Measurements from ENCODE around the gene CATSPERE. TPM values are rescaled to one million over a fixed set of nuclear protein-coding genes. Genes with fewer than 3 reads are reported as not detected.

The CATSPERE gene
- total RNA-seq, 2 experiments from 2014 or later, result 0.25 to 0.27 TPM

DNA sequence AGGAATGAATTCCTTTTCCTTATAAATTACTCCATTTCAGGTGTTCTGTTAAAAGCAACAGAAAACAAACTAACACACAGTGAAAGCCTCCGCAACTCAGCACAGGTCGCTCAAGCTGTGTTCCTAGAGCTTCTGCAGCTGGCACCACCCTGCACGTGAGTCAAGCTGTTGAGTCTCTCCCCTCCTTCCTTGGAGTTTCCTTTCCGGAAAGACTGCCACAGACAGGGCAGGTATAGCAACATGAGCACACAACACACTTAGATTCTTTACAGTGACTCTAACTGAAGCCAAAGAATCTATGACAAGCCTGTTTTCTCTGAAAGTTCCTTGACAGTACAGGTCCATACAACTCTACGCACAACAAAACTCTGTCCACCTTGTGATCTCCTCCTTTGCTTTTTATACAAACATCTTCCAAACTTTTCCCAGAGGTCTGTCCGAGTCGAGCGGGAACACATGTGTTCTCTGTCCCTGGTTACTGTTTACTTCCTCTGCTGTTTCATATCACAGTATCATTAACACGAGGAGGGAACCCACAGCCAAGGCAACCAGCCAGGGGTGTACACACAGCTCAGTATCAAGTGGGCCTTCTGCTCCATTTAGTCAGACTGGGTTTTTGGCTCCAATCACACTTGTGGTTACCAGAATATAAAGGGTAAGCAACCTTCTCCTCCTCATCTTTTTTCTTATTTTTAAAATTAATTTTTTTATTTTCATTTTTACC is 153.2 kb downstream of the CATSPERE start:
- ChIA-PET POLR2A (no interaction called here), CTCF (interaction anchor here (0.7 kb wide), 1 partner anchor 273 kb away, joined by 3 read pairs; no protein-coding TSS in a partner anchor)

DNA sequence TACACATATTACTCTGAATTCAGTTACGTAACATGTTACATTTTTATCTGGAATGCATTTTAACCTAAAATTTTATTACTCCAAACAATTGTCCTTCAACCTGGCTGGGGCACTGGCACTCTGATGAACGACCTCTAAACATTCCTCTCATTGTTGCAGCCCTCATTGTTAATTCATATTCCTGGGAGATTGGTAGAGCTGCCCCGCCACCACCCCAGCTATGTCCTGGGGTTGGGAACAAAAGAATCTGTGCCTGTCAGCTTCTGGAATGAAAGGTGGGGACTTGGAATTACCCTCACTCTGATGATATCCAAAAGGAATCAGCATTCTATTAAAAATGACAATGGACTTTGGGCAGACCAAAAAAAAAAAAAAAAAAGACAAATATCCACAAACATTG is 153.8 kb downstream of the CATSPERE start:
- ChIA-PET POLR2A (no interaction called here), CTCF (interaction anchor here (0.7 kb wide), 2 partner anchors 273 to 372 kb away, joined by 3 read pairs; no protein-coding TSS in a partner anchor)

DNA sequence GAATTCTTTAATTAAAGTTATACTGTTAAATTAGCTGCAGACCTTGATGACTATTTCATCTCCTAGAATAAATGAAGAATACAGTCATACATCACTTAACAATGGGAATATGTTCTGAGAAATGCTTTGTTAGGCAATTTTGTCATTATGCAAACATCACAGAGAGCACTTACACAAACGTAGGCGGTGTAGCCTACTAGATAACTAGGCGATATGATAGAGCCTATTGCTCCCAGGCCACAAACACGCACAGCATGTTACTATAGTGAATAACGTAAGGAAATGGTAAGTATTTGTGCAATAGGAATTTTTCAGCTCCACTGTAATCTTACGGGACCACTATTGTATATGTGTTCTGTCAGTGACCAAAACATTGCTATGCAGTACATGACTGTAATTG is 154.2 kb downstream of the CATSPERE start:
- ChIA-PET CTCF (interaction anchor here (0.7 kb wide), 2 partner anchors 274 to 372 kb away, joined by 3 read pairs; no protein-coding TSS in a partner anchor), POLR2A (no interaction called here)

DNA sequence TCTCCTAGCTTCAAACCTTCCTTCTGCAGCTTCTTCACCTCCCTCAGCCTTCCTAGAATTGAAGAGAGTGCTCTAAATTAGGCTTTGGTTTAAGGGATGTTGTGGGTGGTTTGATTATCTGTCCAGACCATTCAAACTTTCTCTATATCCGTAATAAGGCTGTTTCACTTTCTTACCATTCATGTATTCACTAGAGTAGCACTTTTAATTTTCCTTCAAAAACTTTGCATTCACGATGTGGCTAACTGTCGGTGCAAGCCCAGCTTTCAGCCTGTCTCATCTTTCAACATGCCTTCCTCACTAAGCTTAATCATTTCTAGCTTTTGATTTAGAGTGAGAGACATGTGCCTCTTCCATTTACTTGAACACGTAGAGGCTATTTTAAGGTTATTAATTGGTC is 165.6 kb downstream of the CATSPERE start:
- CTCF ChIA-PET, result interaction anchor here (0.6 to 1.2 kb wide), 2 partner anchors 22 to 754 kb away, joined by 3 to 4 read pairs; no protein-coding TSS in a partner anchor
- POLR2A ChIA-PET, result interaction anchor here (0.6 kb wide), 1 partner anchor 210 kb away, joined by 4 read pairs; no protein-coding TSS in a partner anchor

DNA sequence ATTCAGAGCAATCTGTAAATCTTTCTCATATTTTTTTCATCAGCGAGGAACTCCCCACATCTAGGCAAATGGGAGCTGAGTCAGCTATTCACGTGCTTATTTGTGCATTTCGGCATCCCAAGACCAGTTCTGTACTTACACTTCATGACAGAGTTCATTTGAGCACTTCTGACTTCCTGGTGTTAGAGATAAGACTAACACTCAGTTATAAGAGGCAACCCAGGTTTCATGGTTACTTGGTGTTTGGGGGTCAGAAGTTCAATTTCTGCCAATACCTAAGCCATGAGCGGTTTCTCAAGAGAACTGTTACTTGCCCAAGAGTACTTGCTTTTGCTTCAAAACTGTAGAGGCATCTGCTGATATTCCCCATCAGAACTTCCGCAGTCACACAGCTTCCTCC is 167.7 kb downstream of the CATSPERE start:
- ChIA-PET CTCF (interaction anchor here (0.6 kb wide), 1 partner anchor 329 kb away, joined by 3 read pairs; no protein-coding TSS in a partner anchor), POLR2A (no interaction called here)

DNA sequence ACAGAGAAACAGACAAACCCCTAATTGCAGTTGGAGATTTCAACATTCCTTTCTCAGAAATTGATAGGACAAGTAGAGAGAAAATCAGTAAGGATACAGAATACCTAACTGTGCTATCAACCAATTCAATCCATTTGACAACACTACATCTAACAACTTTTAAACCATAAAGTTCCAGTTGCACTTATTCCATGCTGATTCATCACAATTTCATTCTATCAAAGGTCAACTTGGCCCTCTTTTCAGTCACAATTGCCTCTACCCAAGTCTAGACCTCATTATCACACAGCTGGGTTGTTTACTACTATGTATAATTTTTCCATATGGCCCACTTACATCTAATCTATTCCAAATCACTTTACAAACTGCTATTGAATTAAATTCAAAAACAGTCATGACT is 172.1 kb downstream of the CATSPERE start:
- ChIA-PET POLR2A (no interaction called here), CTCF (no interaction called here)

DNA sequence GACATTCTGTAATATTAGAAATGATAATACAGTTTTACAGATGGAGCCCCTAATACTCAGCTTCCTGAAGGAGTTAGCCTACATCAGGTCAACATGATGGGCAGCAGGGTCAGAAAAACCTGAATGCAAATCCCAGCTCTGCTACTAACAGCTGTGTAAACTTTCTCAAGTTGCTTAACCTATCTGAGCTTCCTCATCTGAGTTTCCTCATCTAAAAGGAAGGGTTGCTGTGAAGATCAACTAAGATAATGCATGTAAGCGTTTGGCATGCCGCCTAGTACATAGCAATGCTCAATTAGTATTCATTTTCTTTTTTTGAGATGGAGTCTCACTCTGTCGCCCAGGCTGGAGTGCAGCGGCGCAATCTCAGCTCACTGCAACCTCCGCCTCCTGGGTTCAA is 173.5 kb downstream of the CATSPERE start:
- POLR2A ChIA-PET, result no interaction called here
- CTCF ChIA-PET, result interaction anchor here (0.6 kb wide), 1 partner anchor 161 kb away, joined by 3 read pairs; no protein-coding TSS in a partner anchor

DNA sequence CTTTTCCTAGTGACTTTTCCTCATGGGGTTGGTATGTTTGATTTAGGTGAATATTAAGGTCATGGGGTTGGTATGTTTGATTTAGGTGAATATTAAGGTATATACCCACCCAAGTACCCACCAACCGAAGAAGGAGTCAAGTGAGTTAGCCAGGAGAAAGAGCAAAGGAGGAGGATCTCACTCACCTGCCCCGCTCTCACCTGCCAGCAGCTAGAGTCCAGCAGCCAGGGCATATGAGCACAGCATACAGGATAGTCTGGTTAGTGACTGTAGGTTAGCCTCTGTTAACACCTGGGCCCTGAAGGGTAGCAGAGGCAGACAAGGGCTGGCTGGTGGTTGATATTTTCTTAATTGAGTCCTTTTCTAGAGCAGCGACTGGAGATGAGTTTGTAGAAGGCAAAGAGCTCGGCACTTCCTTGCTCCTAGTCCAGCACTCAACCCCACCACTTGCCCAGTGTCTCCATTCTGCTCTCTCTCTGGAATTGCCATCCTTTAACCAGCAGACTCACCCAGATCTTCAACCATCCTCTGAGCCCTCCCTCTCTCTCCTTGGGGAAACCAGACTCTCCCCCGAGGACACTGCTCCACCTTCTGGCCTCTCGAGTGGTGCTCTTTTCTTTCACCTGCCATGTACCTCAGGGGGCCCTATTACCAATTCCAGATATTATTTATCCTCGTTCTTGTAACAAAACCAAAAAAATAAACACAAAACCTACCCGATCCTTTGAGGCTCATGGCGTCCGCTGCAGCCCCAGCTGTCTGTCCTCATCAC is 175.6 kb downstream of the CATSPERE start:
- CTCF ChIA-PET, result no interaction called here
- POLR2A ChIA-PET, result no interaction called here

DNA sequence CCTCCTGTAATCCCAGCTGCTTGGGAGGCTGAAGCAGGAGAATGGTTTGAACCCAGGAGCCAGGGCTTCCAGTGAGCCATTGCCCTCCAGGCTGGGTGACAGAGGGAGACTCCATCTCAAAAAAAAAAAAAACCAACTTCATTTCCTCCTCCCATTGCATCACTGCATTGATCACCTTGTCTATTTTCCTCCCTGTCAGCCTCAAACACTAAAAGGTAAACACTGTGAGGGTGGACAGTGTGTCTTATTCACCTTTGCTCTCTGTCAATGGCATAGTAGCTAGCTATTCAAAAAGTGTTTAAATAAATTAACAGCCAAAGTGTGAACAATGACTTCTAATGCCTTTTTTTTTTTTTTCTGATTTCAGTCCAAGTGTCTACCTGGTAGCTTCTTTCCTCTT is 178.5 kb downstream of the CATSPERE start:
- POLR2A ChIA-PET, result no interaction called here
- CTCF ChIA-PET, result interaction anchor here (0.6 to 1.1 kb wide), 2 partner anchors 13 to 247 kb away, joined by 3 to 4 read pairs; no protein-coding TSS in a partner anchor

DNA sequence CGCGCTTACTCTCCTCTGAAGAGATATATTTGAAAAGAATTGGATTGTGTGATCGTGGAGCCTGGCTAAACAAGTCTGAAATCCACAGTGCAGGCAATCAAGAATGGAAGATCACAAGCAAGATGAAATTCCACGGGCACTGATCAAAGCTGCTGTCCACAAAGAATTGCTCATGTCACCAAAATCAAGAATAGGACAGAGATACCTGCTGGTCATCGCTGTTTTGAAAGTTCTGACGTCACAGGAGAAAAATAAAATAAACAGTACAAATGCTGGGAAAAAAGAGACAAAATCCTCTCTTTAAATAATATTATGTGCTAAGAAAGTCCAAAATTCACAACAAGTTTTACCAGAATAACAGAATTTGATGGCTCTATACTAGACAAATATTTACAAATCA is 179.8 kb downstream of the CATSPERE start:
- ChIA-PET CTCF (no interaction called here), POLR2A (no interaction called here)

DNA sequence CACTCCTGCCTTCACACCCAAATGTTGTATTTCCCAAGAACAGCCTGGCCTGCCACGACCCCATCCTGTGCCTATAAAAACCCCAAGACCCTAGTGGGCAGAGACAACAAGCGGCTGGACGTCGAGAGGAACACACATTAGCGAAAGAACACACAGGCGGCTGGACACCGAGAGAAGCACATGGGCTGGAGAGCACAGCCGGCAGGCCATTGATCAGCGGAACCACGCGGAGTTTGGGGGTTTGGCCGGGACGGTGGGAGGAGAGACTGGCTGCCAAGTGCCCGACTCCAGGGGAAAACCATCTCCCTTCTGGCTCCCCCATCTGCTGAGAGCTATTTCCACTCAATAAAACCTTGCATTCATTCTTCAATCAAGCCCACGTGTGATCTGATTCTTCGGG is 181.5 kb downstream of the CATSPERE start:
- CTCF ChIA-PET, result no interaction called here
- POLR2A ChIA-PET, result no interaction called here

DNA sequence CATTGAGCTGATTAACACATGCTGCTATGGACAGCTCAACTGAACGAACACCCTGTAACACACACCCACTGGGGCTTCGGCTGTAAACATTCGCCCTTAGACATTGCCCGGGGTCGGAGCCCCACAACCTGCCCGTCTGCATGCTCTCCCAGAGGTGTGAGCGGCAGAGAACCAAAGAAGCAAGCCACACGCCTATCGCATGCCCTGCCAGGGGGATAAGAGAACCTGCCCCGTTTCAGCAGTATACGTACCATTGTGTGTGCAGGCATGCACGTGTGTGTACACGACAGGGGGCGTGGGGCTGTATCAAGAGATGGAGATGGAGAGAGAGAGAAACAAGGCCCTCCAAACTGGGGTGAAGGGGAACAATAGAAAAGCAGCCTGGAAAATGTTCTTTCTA is 181.9 kb downstream of the CATSPERE start:
- CTCF ChIA-PET, result no interaction called here
- POLR2A ChIA-PET, result no interaction called here

DNA sequence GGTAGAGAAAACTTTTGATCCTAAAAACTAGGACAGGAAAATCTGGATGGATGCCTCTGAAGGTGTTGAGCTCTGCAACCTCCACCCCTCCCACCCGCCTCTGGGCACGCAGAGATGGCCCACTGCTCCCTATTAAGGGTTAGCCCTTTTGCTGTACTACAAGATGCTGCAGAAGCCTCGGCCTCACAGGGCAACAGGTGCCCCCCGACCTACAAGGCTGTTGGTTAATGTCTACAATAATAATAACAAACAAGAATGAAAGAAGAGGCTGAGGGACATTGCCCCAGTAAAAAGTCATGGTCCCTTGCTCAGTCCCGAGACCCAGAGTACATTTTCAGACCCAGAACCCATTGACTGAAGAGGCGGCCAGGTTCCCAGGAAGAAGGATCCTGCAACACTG is 184.3 kb downstream of the CATSPERE start:
- ChIA-PET CTCF (no interaction called here), POLR2A (interaction anchor here (0.6 kb wide), 1 partner anchor 188 kb away, joined by 3 read pairs; no protein-coding TSS in a partner anchor)

DNA sequence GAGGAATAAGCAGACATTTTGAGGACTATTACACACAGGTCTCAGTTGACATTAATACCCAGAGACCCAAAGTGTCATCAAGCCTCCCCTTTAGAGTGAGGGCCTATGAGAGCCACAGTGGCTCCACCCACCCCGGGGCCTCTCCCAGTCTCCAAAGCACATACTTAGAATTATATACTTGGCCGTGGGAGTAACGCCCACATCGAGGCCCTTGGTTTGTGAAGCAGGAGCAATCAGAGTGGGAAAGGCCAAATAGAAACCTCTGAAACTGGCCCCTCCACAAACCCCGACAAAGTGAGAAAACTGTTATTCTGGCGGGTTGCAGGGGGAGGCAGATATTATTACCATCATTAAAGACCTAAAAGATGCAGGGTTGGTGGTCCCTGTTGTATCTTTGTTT is 184.8 kb downstream of the CATSPERE start:
- ChIA-PET POLR2A (no interaction called here), CTCF (no interaction called here)

DNA sequence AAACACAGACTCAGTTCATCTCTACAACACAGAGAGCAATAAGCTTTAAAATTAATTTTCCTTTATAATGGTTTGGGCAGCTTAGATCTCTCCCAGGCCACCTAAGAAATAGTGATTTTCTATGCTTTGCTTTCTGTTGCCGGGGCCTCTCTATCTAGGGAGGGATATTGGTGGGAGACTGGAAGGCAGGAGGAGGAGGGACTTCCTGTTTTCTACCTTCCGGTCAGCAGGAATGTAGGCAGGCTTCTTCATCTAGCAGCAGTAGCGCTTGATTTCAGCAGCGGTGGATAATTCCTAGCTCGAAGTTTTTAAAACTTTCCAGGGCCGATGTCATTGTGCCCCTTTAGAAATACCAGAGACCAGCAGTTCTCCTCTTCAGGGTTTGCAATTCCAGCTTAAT is 186.7 kb downstream of the CATSPERE start:
- POLR2A ChIA-PET, result no interaction called here
- CTCF ChIA-PET, result no interaction called here

DNA sequence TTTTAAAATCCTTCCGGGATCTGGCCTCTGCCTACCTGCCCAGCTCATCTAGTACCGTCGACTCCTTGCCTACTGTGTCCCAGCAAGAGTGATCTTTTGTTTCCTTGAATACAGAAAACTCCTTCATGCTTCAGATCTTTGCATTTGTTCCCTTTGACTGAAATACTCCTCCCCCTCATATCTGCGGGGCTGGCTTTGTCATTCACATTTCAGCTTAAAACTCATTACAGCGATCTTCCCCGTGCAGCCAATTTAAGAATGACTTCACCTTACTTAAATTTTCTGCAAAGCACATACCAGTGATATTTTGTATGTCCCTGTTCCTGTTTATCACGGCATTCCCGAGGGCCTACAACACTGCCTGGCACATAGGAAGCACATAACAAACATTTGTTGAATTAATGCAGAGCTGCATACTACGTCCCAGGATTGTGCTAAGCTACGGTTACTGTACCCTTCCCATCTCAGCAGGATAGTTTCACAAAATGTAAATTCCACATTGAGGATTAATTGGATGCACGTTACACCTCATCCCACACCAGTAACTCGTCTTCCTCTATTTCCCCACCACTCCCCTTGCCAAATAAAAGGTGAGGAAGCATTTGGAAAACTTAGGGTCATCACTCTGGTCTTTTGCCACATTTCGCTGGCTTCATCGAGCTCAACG is 191.0 kb downstream of the CATSPERE start:
- CTCF ChIA-PET, result interaction anchor here (0.9 to 2.3 kb wide), 3 partner anchors 12 to 145 kb away, joined by 4 to 8 read pairs (median 6); no protein-coding TSS in a partner anchor
- POLR2A ChIA-PET, result interaction anchor here (0.8 kb wide), 1 partner anchor 201 kb away, joined by 3 read pairs; no protein-coding TSS in a partner anchor

DNA sequence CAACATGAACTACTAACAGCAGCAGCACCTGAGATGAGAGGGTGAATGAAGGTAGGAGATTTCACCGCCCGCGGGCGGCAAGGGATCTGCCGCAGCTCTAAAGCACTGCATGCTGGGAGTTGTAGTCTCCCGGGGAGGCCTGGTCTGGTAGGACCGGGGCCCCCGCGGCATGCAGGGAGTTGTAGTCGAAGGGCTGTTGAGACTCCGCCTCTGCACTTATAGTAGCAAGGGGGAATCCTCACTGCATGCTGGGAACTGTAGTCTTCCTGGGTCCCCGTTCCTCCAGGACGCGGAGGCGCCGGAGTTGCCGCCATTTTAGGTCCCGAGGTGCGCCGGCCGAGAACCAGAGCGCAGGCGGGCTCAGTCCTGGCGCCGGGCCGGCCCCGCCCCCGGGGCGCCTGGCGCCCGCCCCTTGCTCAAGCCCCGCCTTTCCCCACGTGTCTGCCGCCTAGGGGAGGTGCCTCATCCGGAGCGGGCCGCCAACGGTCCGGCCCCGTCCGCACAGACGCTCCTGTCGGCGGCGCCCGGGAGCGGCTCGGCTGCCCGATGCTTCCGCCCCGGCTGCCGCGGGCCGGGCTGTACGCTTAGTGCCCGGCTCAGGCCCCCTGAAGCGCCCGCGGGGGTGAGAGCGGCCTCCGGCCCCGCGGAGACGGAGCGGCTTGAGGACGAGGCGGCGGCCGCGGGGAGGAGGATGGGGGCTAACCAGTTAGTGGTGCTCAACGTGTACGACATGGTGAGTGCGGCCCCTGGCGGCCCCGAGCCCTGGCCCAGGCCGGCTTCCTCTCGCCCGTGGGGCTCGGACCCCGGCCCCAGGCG is 191.8 kb downstream of the CATSPERE start, which contains the start of gene DESI2:
DESI2 (plus strand) TSS at position 504 of the 816 bp plus-strand sequence; CDS start at position 692, 188 bp downstream.
- ChIA-PET CTCF (interaction anchor here (0.9 to 2.3 kb wide), 4 partner anchors 13 to 144 kb away, joined by 3 to 8 read pairs (median 5); no protein-coding TSS in a partner anchor), POLR2A (interaction anchor here (0.8 kb wide), 1 partner anchor 202 kb away, joined by 3 read pairs; no protein-coding TSS in a partner anchor)

DNA sequence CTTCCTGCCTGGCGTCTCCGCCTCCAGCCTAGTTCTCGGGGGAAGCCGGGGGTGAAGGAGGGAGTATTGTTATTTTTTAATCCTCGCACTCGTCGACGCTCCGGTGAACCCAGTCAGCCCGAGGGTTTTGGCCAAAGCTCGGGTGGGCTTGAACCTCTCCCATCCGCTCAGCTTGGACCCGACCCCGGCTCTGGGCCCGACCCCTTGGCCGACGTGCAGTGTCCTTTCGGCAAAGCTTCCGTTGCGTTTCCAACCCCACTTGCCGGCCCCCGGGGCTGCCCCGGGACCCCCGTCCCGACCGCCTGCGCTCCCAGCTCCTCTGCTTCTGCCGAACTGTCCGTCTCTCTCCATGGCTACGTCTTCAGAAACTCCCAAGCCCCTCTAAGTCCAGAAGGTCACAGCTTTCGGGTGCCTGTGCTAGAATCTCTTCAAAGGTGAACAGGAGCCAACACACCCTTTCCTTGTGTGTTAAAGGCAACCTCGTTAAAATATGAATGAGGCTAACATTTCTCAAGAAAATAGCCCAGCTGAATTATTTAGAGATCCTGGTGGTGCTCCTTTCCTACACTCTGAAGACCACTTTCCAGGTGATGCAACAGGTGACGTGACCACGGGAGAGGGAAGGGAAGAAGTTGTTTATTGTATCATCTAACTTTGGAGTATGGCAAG is 192.5 kb downstream of the CATSPERE start:
- CTCF ChIA-PET, result interaction anchor here (1.0 to 2.3 kb wide), 2 partner anchors 50 to 54 kb away, joined by 3 to 8 read pairs; no protein-coding TSS in a partner anchor
- POLR2A ChIA-PET, result interaction anchor here (0.5 kb wide), 1 partner anchor 77 kb away, joined by 3 read pairs; no protein-coding TSS in a partner anchor

Measured in activated CD8-positive, alpha-beta memory T cell treated with anti-CD3 and anti-CD28 coated beads for 36 hours (primary cell).